Muscle of arm (tissue), 12 donors: ENCODE data around the gene MACROD1. TPM values are rescaled to one million over a fixed set of nuclear protein-coding genes. Genes with fewer than 3 reads are reported as not detected.
"Not testable (repeated sequence)": the region's sequence is repeated elsewhere in the genome, so short reads cannot be mapped to it uniquely, and the experiment has no call there.

Experiments
- DNase-seq: peaks from one replicate; pipeline ENCODE4 v3.0.0-alpha.2; 2013
- polyA plus RNA-seq, 12 donors: library from polyadenylated mRNA; unstranded; fragments of 120-200 nt; gene quantifications; one replicate each; pipeline ENCODE4 v1.2.1, GENCODE V29; 2013; ENCODE audit not compliant: insufficient read length in 12 of 12

The MACROD1 gene
- polyA plus RNA-seq, 12 donors: 41.1 to 129 (median 55.2) TPM; not detected in 1

- not testable (repeated sequence) for DNase-seq
Measured at GRCh38 chr11:63963895-63964294, 202.0 kb downstream of the MACROD1 start.

- DNase-seq: peak; percentile 77
Measured at GRCh38 chr11:63961608-63962412, 204.1 kb downstream of the MACROD1 start.

- no peak for DNase-seq
Measured at GRCh38 chr11:63958008-63958407, 207.9 kb downstream of the MACROD1 start.

GRCh38 chr11:63952570-63952969 is 213.3 kb downstream of the MACROD1 start:
- DNase-seq: no peak

- DNase-seq: no peak
Measured at GRCh38 chr11:63951779-63952536, 214.0 kb downstream of the MACROD1 start.

Other genes with a start within 250 kb of the MACROD1 start
- gene RCOR2, start 248.9 kb downstream of the MACROD1 start, polyA plus RNA-seq: 10 to 100 TPM in 7 of 12 donors, 1 to 10 TPM in 4, not detected in 1; 8.2 to 14.9 (median 11.1) TPM
- 10 to 100 TPM in 11 of 12 donors, not detected in 1; 14.8 to 26.6 (median 15.6) TPM for gene NAA40, start 227.1 kb downstream of the MACROD1 start, polyA plus RNA-seq
- gene COX8A, start 191.5 kb downstream of the MACROD1 start, polyA plus RNA-seq: 100 to 1,000 TPM in 11 of 12 donors, not detected in 1; 131 to 249 (median 209) TPM
- 10 to 100 TPM in 11 of 12 donors, not detected in 1; 35.1 to 61.1 (median 48.4) TPM for gene OTUB1, start 179.7 kb downstream of the MACROD1 start, polyA plus RNA-seq
- gene FLRT1, start 130.2 kb downstream of the MACROD1 start, polyA plus RNA-seq: 1 to 10 TPM in 11 of 12 donors, not detected in 1; 1.8 to 8.4 (median 2.7) TPM
- gene STIP1, start 20.1 kb upstream of the MACROD1 start, polyA plus RNA-seq: 100 to 1,000 TPM in 11 of 12 donors, not detected in 1; 119 to 165 (median 139) TPM
- gene FERMT3, start 40.6 kb upstream of the MACROD1 start, polyA plus RNA-seq: 10 to 100 TPM in 1 of 12 donors, 1 to 10 TPM in 10, not detected in 1; 5.2 to 16.7 (median 7.5) TPM
- 100 to 1,000 TPM in 1 of 12 donors, 10 to 100 TPM in 10, not detected in 1; 30.8 to 142 (median 65.8) TPM for gene TRPT1, start 60.1 kb upstream of the MACROD1 start, polyA plus RNA-seq
- gene NUDT22, start 60.2 kb upstream of the MACROD1 start, polyA plus RNA-seq: 10 to 100 TPM in 11 of 12 donors, not detected in 1; 13.1 to 47.0 (median 17.1) TPM
- 10 to 100 TPM in 11 of 12 donors, not detected in 1; 41.1 to 71.1 (median 51.5) TPM for gene DNAJC4, start 64.4 kb upstream of the MACROD1 start, polyA plus RNA-seq
- 100 to 1,000 TPM in 1 of 12 donors, 10 to 100 TPM in 10, not detected in 1; 71.0 to 113 (median 89.8) TPM for gene VEGFB, start 68.5 kb upstream of the MACROD1 start, polyA plus RNA-seq
- 100 to 1,000 TPM in 1 of 12 donors, 10 to 100 TPM in 10, not detected in 1; 37.5 to 114 (median 39.5) TPM for gene FKBP2, start 75.0 kb upstream of the MACROD1 start, polyA plus RNA-seq
- gene PPP1R14B, start 80.8 kb upstream of the MACROD1 start, polyA plus RNA-seq: 100 to 1,000 TPM in 11 of 12 donors, not detected in 1; 126 to 218 (median 167) TPM
- 10 to 100 TPM in 6 of 12 donors, 1 to 10 TPM in 5, not detected in 1; 8.5 to 18.9 (median 10.4) TPM for gene PLCB3, start 85.4 kb upstream of the MACROD1 start, polyA plus RNA-seq
- gene BAD, start 118.6 kb upstream of the MACROD1 start, polyA plus RNA-seq: 10 to 100 TPM in 11 of 12 donors, not detected in 1; 19.3 to 52.4 (median 24.6) TPM
- gene GPR137, start 119.7 kb upstream of the MACROD1 start, polyA plus RNA-seq: 10 to 100 TPM in 11 of 12 donors, not detected in 1; 14.1 to 32.9 (median 17.1) TPM
- gene KCNK4, start 125.2 kb upstream of the MACROD1 start, polyA plus RNA-seq: not detected
- not detected for gene CATSPERZ, start 134.2 kb upstream of the MACROD1 start, polyA plus RNA-seq
- gene ESRRA, start 139.4 kb upstream of the MACROD1 start, polyA plus RNA-seq: 10 to 100 TPM in 11 of 12 donors, not detected in 1; 11.9 to 55.5 (median 20.2) TPM
- gene TRMT112, start 151.4 kb upstream of the MACROD1 start, polyA plus RNA-seq: 100 to 1,000 TPM in 11 of 12 donors, not detected in 1; 142 to 254 (median 166) TPM
- gene PRDX5, start 152.0 kb upstream of the MACROD1 start, polyA plus RNA-seq: 100 to 1,000 TPM in 11 of 12 donors, not detected in 1; 107 to 165 (median 124) TPM
- 10 to 100 TPM in 1 of 12 donors, 1 to 10 TPM in 10, not detected in 1; 2.5 to 10.7 (median 3.4) TPM for gene CCDC88B, start 174.1 kb upstream of the MACROD1 start, polyA plus RNA-seq
- gene RPS6KA4, start 193.0 kb upstream of the MACROD1 start, polyA plus RNA-seq: 10 to 100 TPM in 11 of 12 donors, not detected in 1; 10.0 to 49.8 (median 11.9) TPM